Measurements from ENCODE around the gene CST9L. TPM values are rescaled to one million over a fixed set of nuclear protein-coding genes. Genes with fewer than 3 reads are reported as not detected.

The CST9L gene
- total RNA-seq, 1 donor, result not detected

DNA sequence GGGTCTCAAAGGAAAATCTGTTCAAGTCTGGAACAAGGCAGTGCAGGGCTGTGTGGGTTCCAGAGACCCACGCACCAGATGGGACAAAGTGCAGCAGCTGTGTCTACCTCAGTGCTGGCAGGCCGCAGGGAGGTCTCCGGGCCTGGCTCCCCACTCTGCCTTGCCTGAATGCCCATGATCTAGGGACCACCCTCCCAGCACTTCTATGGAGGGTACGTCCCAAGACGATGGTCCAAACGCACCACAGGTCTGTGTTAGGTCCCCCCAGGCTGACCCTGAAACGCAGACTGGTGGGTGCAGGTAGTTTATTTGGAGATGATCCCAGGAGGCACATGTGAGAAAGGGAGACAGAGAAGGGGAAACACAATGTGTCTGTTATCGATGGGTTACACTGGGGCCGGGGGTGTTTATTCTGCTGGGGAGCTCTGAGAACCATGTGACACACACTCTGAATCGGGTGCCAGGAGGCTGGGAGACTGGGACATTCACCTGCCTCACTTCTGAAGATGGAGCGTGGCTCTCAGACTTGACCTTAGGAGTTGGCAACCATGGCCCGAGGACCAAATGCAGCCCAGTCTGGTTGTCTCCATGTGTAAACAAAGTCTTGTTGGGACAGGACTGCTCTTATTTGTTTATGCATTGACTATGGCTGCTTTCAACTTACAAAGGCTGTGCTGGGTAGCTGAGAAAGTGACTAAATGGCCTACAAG is 21.7 kb downstream of the CST9L start:
- no peak overlapping the region for H2AFZ ChIP-seq (ENCODE audit: low read length)
- H3K79me2 ChIP-seq (ENCODE audit: insufficient read depth, low read length), result no peaks in the 10 kb centered on the region
- no peak for DNase-seq (ENCODE audit: insufficient read length, low spot score, missing footprints)
- H3K27ac ChIP-seq (ENCODE audit: low read depth, low read length), result no peak overlapping the region
- TF ChIP-seq, protein P1, sequence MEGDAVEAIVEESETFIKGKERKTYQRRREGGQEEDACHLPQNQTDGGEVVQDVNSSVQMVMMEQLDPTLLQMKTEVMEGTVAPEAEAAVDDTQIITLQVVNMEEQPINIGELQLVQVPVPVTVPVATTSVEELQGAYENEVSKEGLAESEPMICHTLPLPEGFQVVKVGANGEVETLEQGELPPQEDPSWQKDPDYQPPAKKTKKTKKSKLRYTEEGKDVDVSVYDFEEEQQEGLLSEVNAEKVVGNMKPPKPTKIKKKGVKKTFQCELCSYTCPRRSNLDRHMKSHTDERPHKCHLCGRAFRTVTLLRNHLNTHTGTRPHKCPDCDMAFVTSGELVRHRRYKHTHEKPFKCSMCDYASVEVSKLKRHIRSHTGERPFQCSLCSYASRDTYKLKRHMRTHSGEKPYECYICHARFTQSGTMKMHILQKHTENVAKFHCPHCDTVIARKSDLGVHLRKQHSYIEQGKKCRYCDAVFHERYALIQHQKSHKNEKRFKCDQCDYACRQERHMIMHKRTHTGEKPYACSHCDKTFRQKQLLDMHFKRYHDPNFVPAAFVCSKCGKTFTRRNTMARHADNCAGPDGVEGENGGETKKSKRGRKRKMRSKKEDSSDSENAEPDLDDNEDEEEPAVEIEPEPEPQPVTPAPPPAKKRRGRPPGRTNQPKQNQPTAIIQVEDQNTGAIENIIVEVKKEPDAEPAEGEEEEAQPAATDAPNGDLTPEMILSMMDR (IDR thresholded peaks at IDR 0.05; ENCODE audit: extremely low read depth, low read depth, low read length), result no peak
- no peak overlapping the region for H3K4me3 ChIP-seq (ENCODE audit: insufficient read depth, low read length)
- H4K20me1 ChIP-seq (ENCODE audit: insufficient read depth, low read length), result no peaks in the 10 kb centered on the region
- H3K9me3 ChIP-seq (ENCODE audit: low read depth, low read length), result no peaks in the 10 kb centered on the region
- H3K4me1 ChIP-seq (ENCODE audit: insufficient read depth, low read length), result no peaks in the 10 kb centered on the region
- H3K36me3 ChIP-seq (ENCODE audit: insufficient read depth, low read length), result no peaks in the 10 kb centered on the region
- H3K27me3 ChIP-seq (ENCODE audit: insufficient read depth, low read length), result peaks cover 2% of the 10 kb centered on the region
- H3K4me2 ChIP-seq (ENCODE audit: insufficient read depth, low read length), result no peak overlapping the region

DNA sequence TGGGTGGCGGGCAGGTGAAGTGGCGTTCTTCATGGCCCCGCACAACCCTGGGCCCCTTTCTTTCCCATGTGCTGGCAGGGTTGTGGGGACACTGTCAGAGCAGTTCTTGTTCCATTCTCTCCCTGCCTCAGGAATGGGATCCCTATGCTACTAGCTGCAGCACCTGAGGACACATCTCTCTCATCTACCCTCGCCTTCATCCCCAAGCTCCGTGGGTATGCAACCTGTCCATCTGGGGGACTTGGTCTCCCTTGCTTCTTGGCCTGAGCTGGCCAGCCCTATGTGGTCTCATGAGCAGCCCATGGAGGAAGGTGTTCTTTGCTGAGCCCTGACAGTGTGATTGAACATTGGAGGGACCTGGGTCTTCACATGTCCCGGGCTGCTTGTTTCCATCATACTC is 24.2 kb downstream of the CST9L start:
- no peak for DNase-seq (ENCODE audit: insufficient read length, low spot score, missing footprints)
- TF ChIP-seq, protein P1 (IDR thresholded peaks at IDR 0.05; ENCODE audit: extremely low read depth, low read depth, low read length), result no peak
- Histone ChIP-seq H3K4me1 (ENCODE audit: insufficient read depth, low read length) (no peaks in the 10 kb centered on the region), H2AFZ (ENCODE audit: low read length) (no peak overlapping the region), H3K27me3 (ENCODE audit: insufficient read depth, low read length) (peaks cover 2% of the 10 kb centered on the region), H3K4me3 (ENCODE audit: insufficient read depth, low read length) (no peak overlapping the region), H3K79me2 (ENCODE audit: insufficient read depth, low read length) (no peaks in the 10 kb centered on the region), H4K20me1 (ENCODE audit: insufficient read depth, low read length) (no peaks in the 10 kb centered on the region), H3K4me2 (ENCODE audit: insufficient read depth, low read length) (no peak overlapping the region), H3K27ac (ENCODE audit: low read depth, low read length) (no peak overlapping the region), H3K36me3 (ENCODE audit: insufficient read depth, low read length) (no peaks in the 10 kb centered on the region), H3K9me3 (ENCODE audit: low read depth, low read length) (no peaks in the 10 kb centered on the region)

DNA sequence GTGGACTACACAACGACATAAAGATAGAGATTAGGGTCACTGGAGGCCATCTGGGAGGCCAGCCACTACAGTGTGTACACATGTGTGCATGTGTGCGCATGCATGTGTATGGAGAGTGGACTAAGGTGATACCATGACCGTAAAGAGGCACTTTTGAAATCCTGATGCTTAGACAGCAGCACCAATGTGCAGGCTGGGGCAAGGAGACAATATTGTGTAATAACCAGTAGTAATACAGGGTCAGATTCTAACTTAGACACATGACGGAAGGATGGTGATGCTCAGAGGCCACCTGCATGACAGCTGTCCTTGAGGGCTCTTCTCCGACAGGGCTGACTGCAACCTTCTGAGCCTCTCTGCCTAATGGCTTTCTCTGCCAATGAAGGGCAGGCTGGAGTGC is 25.5 kb downstream of the CST9L start:
- Histone ChIP-seq H3K27ac (ENCODE audit: low read depth, low read length) (no peak overlapping the region), H3K79me2 (ENCODE audit: insufficient read depth, low read length) (no peaks in the 10 kb centered on the region), H3K4me2 (ENCODE audit: insufficient read depth, low read length) (no peak overlapping the region), H3K4me3 (ENCODE audit: insufficient read depth, low read length) (no peak overlapping the region), H4K20me1 (ENCODE audit: insufficient read depth, low read length) (no peaks in the 10 kb centered on the region), H2AFZ (ENCODE audit: low read length) (no peak overlapping the region), H3K36me3 (ENCODE audit: insufficient read depth, low read length) (no peaks in the 10 kb centered on the region), H3K27me3 (ENCODE audit: insufficient read depth, low read length) (peaks cover 2% of the 10 kb centered on the region), H3K4me1 (ENCODE audit: insufficient read depth, low read length) (no peaks in the 10 kb centered on the region), H3K9me3 (ENCODE audit: low read depth, low read length) (no peaks in the 10 kb centered on the region)
- no peak for DNase-seq (ENCODE audit: insufficient read length, low spot score, missing footprints)
- TF ChIP-seq, protein P1 (IDR thresholded peaks at IDR 0.05; ENCODE audit: extremely low read depth, low read depth, low read length), result no peak

DNA sequence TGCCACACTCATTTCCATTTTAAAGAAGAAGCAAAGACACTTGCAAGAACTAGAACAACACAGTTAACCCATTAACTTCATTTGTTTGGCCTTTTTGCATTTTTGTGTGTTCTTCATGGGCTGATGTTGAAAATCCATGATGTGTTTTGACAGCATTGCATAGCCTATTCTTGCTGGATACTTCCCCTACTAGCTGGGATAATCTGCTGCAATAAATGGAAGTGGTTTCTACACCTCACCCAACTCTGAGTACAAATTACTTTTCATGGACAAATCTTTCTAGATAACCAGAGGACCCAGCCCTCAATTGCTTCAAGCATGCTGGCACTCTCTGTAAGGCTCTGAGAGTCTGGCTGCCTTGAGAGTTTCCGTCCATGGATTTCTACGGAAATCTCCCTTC is 26.5 kb downstream of the CST9L start:
- Histone ChIP-seq H2AFZ (ENCODE audit: low read length) (no peak overlapping the region), H3K27ac (ENCODE audit: low read depth, low read length) (no peak overlapping the region)
- TF ChIP-seq, protein P1 (IDR thresholded peaks at IDR 0.05; ENCODE audit: extremely low read depth, low read depth, low read length), result no peak

More for the DNA sequence above, 26.5 kb downstream of the CST9L start:
- Histone ChIP-seq H3K79me2 (ENCODE audit: insufficient read depth, low read length) (no peaks in the 10 kb centered on the region), H3K36me3 (ENCODE audit: insufficient read depth, low read length) (no peaks in the 10 kb centered on the region), H3K4me1 (ENCODE audit: insufficient read depth, low read length) (no peaks in the 10 kb centered on the region), H3K4me3 (ENCODE audit: insufficient read depth, low read length) (no peak overlapping the region), H3K27me3 (ENCODE audit: insufficient read depth, low read length) (peaks cover 2% of the 10 kb centered on the region), H3K9me3 (ENCODE audit: low read depth, low read length) (no peaks in the 10 kb centered on the region), H3K4me2 (ENCODE audit: insufficient read depth, low read length) (no peak overlapping the region), H4K20me1 (ENCODE audit: insufficient read depth, low read length) (no peaks in the 10 kb centered on the region)
- no peak for DNase-seq (ENCODE audit: insufficient read length, low spot score, missing footprints)
